COR-L47 (cell line): Measurements from ENCODE around the gene SETBP1.
A peak's percentile ranks its signal among the peaks of the same experiment; 100 is the strongest.

Experiments
- DNase-seq: peaks from one replicate; lab custom pipeline; 2025; lab: John Stamatoyannopoulos, UW

SETBP1 gene

GRCh38 chr18:45026162-45026561 lies 345.5 kb downstream of the SETBP1 start:
- DNase-seq: peak; percentile 14

GRCh38 chr18:45034179-45034578 lies 353.5 kb downstream of the SETBP1 start:
- no peak for DNase-seq

- DNase-seq: no peak
Observed at GRCh38 chr18:45037618-45038017, 356.9 kb downstream of the SETBP1 start.

GRCh38 chr18:45039376-45039775 lies 358.7 kb downstream of the SETBP1 start:
- DNase-seq: no peak

GRCh38 chr18:45040879-45041278 lies 360.2 kb downstream of the SETBP1 start:
- DNase-seq: no peak

GRCh38 chr18:45044787-45045186 lies 364.1 kb downstream of the SETBP1 start:
- no peak for DNase-seq

GRCh38 chr18:45046228-45046627 lies 365.5 kb downstream of the SETBP1 start:
- DNase-seq: peak; percentile 57

- peak; percentile 32 for DNase-seq
Observed at GRCh38 chr18:45046961-45047360, 366.3 kb downstream of the SETBP1 start.

- DNase-seq: no peak
Observed at GRCh38 chr18:45049578-45050319, 369.1 kb downstream of the SETBP1 start.

- DNase-seq: no peak
Observed at GRCh38 chr18:45050712-45051601, 370.3 kb downstream of the SETBP1 start.

GRCh38 chr18:45054636-45055035 lies 373.9 kb downstream of the SETBP1 start:
- DNase-seq: no peak

- no peak for DNase-seq
Observed at GRCh38 chr18:45055811-45056210, 375.1 kb downstream of the SETBP1 start.

GRCh38 chr18:45056926-45057325 lies 376.2 kb downstream of the SETBP1 start:
- DNase-seq: peak; percentile 2

GRCh38 chr18:45057955-45058600 lies 377.4 kb downstream of the SETBP1 start:
- no peak for DNase-seq

- DNase-seq: no peak
Observed at GRCh38 chr18:45059695-45060094, 379.0 kb downstream of the SETBP1 start.

- no peak for DNase-seq
Observed at GRCh38 chr18:45060102-45060501, 379.4 kb downstream of the SETBP1 start.

GRCh38 chr18:45061359-45061758 lies 380.7 kb downstream of the SETBP1 start:
- DNase-seq: no peak

GRCh38 chr18:45063246-45064038 lies 382.8 kb downstream of the SETBP1 start:
- no peak for DNase-seq

- DNase-seq: no peak
Observed at GRCh38 chr18:45066210-45066609, 385.5 kb downstream of the SETBP1 start.

GRCh38 chr18:45066886-45067285 lies 386.2 kb downstream of the SETBP1 start:
- no peak for DNase-seq

- no peak for DNase-seq
Observed at GRCh38 chr18:45068400-45069094, 387.9 kb downstream of the SETBP1 start.
